BE2C (cell line): Measurements from ENCODE around the gene ZNF469.

Source experiments
- DNase-seq: peaks from one replicate; pipeline ENCODE4 v3.0.0-alpha.2; 2020
- H3K27me3 ChIP-seq: fragments of 250-450 bp; sonication (Bioruptor Pico); 2 replicates; pipeline ENCODE4 v1.5.1; 2020; ENCODE audit warnings: mild to moderate bottlenecking
- H3K36me3 ChIP-seq: fragments of 250-450 bp; sonication (Bioruptor Pico); 2 replicates; pipeline ENCODE4 v1.5.1; 2020; ENCODE audit warnings: mild to moderate bottlenecking
- H3K4me1 ChIP-seq: fragments of 250-450 bp; sonication (Bioruptor Pico); 2 replicates; pipeline ENCODE4 v1.5.1; 2020
- H3K4me3 ChIP-seq: 2 replicates; pipeline ENCODE4 v1.5.1; 2011; ENCODE audit warnings: low read depth, low read length
- H3K9me3 ChIP-seq: fragments of 250-450 bp; sonication (Bioruptor Pico); 2 replicates; pipeline ENCODE4 v1.5.1; 2020
- CTCF ChIP-seq: IDR thresholded peaks from 2 replicates; pipeline ENCODE4 v1.5.1; 2012; ENCODE audit warnings: mild to moderate bottlenecking, low read depth, low read length

The ZNF469 gene

GRCh38 chr16:88354229-88355092, 28.3 kb upstream of the ZNF469 start:
- no peak for DNase-seq
- Histone ChIP-seq H3K27me3 (no peaks in the 10 kb centered on the region), H3K4me3 (no peak overlapping the region), H3K4me1 (no peaks in the 10 kb centered on the region), H3K9me3 (no peaks in the 10 kb centered on the region), H3K36me3 (no peaks in the 10 kb centered on the region)
- TF ChIP-seq CTCF = no peak

- H3K9me3 ChIP-seq = no peaks in the 10 kb centered on the region
- no peak for DNase-seq
- no peaks in the 10 kb centered on the region for H3K27me3 ChIP-seq
- no peak overlapping the region for H3K4me3 ChIP-seq
- TF ChIP-seq CTCF = no peak
- H3K36me3 ChIP-seq = no peaks in the 10 kb centered on the region
- H3K4me1 ChIP-seq = no peaks in the 10 kb centered on the region
Observed at GRCh38 chr16:88355093-88355388, 27.7 kb upstream of the ZNF469 start.

- no peak for TF ChIP-seq CTCF
- H3K9me3 ChIP-seq = no peaks in the 10 kb centered on the region
- no peaks in the 10 kb centered on the region for H3K36me3 ChIP-seq
- H3K27me3 ChIP-seq = no peaks in the 10 kb centered on the region
- DNase-seq = no peak
- no peak overlapping the region for H3K4me3 ChIP-seq
- H3K4me1 ChIP-seq = no peaks in the 10 kb centered on the region
Observed at GRCh38 chr16:88355389-88356123, 27.2 kb upstream of the ZNF469 start.

- no peak for DNase-seq
- H3K27me3 ChIP-seq = no peaks in the 10 kb centered on the region
- H3K4me1 ChIP-seq = no peaks in the 10 kb centered on the region
- no peaks in the 10 kb centered on the region for H3K9me3 ChIP-seq
- H3K36me3 ChIP-seq = no peaks in the 10 kb centered on the region
- no peak overlapping the region for H3K4me3 ChIP-seq
- TF ChIP-seq CTCF = no peak
Observed at GRCh38 chr16:88356124-88356726, 26.5 kb upstream of the ZNF469 start.

- Histone ChIP-seq H3K36me3 (no peaks in the 10 kb centered on the region), H3K4me3 (no peak overlapping the region), H3K4me1 (no peaks in the 10 kb centered on the region), H3K9me3 (no peaks in the 10 kb centered on the region), H3K27me3 (no peaks in the 10 kb centered on the region)
- TF ChIP-seq CTCF = no peak
- no peak for DNase-seq
Observed at GRCh38 chr16:88356727-88357199, 26.0 kb upstream of the ZNF469 start.
